HAP-1 (cell line): Measurements from ENCODE around the gene SLBP.

Source experiments
- DNase-seq, 2 experiments: peaks; one replicate each; pipeline ENCODE4 v3.0.0-alpha.2; 2016 to 2020; ENCODE audit warnings: low spot score in 2 of 2
- H3K27me3 ChIP-seq: fragments of 250-450 bp; sonication (Bioruptor Pico); 2 replicates; pipeline ENCODE4 v1.5.1; 2020; ENCODE audit warnings: low read depth, mild to moderate bottlenecking, moderate library complexity
- H3K36me3 ChIP-seq: fragments of 250-450 bp; sonication (Bioruptor Pico); replicated peaks from 2 replicates; pipeline ENCODE4 v1.5.1; 2020; ENCODE audit warnings: mild to moderate bottlenecking
- H3K4me1 ChIP-seq: fragments of 250-450 bp; sonication (Bioruptor Pico); 2 replicates; pipeline ENCODE4 v1.5.1; 2020; ENCODE audit warnings: mild to moderate bottlenecking
- H3K4me3 ChIP-seq: fragments of 250-450 bp; sonication (Bioruptor Pico); 2 replicates; pipeline ENCODE4 v1.5.1; 2020; ENCODE audit warnings: mild to moderate bottlenecking, moderate library complexity
- H3K9me3 ChIP-seq: fragments of 250-450 bp; sonication (Bioruptor Pico); 2 replicates; pipeline ENCODE4 v1.5.1; 2020; ENCODE audit warnings: mild to moderate bottlenecking, moderate library complexity
- in situ Hi-C: fragments of 300-500 bp; cut with MboI; formaldehyde crosslinking; loops from 3 replicates; pipeline ENCODE4 v1.14.3; 2020; ENCODE audit warnings: low sequenced_read_pairs, inconsistent platforms, mixed read lengths

SLBP gene

DNA sequence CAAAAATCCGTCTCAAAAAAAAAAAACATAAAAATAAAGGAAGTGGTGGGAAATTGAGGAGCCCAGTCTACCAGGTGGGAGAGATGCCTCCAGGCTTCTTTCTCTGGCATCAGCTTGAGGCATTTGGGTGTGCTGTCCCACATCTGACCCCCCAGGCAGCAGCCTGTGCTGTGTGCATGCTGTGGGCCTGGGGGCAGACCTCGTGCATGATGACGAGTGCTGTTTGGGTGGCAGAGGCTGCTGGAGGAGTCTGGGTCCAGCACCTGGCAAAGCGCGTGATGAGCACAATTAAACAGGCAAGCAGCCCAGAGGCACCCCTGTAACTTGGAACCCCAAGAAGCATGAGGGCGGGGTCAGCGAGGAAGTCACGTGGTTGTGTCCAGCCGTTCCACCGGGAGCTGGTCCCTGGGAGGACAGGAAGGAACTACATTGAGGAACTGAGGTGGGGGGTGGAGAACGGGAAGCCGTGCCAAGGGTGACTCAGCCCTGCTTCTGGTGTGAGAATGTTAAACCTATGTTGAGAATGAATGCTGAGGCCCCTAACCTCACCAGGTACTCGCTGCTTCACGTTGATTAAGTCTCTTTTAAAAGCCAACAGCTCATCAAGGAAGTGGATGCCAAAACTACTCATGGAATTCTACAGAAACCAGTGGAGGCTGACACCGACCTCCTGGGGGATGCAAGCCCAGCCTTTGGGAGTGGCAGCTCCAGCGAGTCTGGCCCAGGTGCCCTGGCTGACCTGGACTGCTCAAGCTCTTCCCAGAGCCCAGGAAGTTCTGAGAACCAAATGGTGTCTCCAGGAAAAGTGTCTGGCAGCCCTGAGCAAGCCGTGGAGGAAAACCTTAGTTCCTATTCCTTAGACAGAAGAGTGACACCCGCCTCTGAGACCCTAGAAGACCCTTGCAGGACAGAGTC is 15.3 kb upstream of the SLBP start:
- Histone ChIP-seq H3K4me1 (peaks cover 4% of the 10 kb centered on the region; the same call in 1 of the 2 replicates), H3K27me3 (no peaks in the 10 kb centered on the region), H3K9me3 (no peaks in the 10 kb centered on the region), H3K36me3 (peaks cover 92% of the 10 kb centered on the region), H3K4me3 (no peak overlapping the region)
- no peak for DNase-seq
- in situ Hi-C loops = no loop called here

DNA sequence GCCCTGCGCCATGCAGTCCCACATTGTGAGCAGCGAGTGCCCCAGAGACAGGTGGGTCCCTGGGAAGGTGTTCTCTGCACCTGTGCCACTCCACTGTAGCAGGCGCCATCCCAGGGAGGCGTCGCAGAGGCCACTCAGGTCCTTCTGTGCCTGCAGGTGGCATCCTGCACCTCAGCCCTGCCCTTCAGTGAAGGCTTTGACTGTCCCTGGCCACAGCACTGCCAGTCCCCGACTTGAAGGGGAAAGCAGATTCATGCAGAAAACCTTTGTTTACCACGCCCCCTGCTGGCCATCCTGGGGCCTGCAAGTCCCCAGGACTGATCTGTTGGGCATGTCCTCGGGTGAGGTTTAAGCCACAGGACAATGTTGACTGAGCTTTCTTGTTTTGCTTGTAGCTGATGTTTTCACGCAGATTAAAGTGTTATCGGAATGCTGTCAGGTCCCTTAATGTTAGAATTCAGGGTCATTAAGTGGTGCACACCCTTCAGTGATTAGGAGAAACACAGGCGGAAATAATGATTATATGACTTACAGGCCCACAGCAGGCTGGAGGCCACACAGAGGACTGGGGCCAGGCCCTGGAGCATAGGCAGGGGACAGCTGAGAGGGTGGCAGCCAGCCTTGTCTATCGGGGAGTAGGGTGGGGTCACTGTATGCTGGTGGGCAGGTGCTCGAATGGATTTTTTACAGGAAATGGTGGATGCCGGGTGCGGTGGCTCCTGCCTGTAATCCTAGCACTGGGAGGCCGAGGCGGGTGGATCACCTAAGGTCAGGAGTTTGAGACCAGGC is 14.2 kb upstream of the SLBP start:
- in situ Hi-C loops = no loop called here
- H3K4me1 ChIP-seq = peaks cover 4% of the 10 kb centered on the region; the same call in 1 of the 2 replicates
- H3K36me3 ChIP-seq = peaks cover 95% of the 10 kb centered on the region

DNA sequence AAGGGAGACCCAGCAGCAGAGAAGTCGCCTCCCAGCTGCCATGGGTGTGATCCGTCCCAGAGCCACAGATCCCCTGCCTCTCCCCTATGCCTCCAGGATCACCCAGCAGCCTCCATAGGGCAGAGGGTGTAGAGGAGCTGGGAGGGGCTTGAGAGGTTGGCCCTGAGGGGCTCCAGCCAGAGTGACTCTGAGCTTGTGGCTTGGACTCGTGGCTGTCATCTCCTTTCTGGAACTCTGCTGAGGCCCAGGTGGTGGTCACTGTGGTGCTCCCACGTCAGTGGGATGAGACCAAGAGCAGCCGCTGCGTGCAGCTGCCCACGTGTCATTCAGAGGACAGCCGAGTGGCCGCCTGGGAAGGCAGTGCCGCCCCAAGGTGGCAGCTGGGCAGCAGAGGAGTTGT is 13.4 kb upstream of the SLBP start:
- H3K4me3 ChIP-seq = no peak overlapping the region
- peaks cover 86% of the 10 kb centered on the region for H3K36me3 ChIP-seq
- in situ Hi-C loops = no loop called here
- DNase-seq = no peak
- H3K27me3 ChIP-seq = no peaks in the 10 kb centered on the region
- H3K9me3 ChIP-seq = no peaks in the 10 kb centered on the region
- peaks cover 4% of the 10 kb centered on the region; the same call in 1 of the 2 replicates for H3K4me1 ChIP-seq

More for the DNA sequence above, 14.2 kb upstream of the SLBP start:
- DNase-seq = peak; percentile 64 to 94
- Histone ChIP-seq H3K9me3 (no peaks in the 10 kb centered on the region), H3K27me3 (no peaks in the 10 kb centered on the region), H3K4me3 (no peak overlapping the region)

DNA sequence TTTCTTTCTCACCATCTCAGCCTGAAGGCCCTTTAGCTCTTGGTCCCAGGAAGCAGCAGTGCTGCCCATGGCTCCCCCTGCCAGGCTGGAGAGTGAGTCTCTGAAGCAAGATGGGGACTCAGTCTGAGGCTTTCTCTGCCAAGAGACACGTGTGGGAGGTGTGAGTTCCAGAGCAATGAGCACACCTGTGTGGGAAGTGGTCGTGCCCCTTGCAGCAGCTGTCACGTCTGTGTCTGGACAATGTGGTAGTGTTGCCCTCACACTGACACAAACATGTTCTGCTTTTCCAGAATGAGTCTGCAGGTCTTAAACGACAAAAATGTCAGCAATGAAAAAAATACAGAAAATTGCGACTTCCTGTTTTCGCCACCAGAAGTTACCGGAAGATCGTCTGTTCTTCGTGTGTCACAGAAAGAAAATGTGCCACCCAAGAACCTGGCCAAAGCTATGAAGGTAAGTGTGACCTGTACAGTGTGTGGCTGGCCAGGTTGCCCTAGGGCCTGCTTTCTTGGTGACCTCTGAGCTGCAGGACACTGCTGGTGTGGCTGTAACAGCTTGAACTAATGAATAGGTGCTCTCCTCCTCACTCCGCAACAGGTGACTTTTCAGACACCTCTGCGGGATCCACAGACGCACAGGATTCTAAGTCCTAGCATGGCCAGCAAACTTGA is 11.1 kb upstream of the SLBP start:
- in situ Hi-C loops = no loop called here
- Histone ChIP-seq H3K36me3 (peaks cover 70% of the 10 kb centered on the region), H3K4me1 (peaks cover 6% of the 10 kb centered on the region), H3K9me3 (no peaks in the 10 kb centered on the region), H3K27me3 (no peaks in the 10 kb centered on the region), H3K4me3 (peak overlapping the region; percentile 89)
- DNase-seq = no peak

DNA sequence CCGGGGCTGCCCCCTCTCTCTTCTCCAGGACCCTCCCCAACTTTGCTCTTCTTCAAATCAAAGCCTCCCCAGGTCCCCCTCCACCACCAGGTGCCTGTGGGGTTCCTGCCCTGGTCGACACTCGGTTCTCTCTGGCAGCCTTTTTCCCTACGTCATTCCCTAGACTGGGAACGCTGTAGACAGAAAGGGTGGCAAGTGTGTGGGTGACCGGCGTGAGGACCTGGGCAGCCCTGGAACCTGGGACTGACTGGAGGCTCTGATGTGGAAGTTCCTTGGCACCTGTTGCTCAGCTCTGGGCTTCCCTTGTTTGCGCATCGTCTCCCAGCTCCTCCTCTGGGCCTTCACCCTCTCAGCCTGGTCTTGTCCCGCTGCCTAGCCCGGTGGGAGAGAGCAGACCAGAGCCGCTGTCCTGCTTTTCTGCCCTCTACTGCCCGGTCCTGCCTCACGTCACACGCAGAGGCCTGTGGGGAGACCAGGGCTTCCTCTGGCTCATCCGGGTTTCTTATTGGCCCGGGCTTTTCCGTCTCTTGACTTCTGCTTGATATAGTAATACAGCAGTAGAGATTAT is 10.5 kb upstream of the SLBP start:
- in situ Hi-C loops = no loop called here
- Histone ChIP-seq H3K4me3 (peak overlapping the region; percentile 89), H3K36me3 (peaks cover 70% of the 10 kb centered on the region), H3K9me3 (no peaks in the 10 kb centered on the region), H3K4me1 (peaks cover 6% of the 10 kb centered on the region), H3K27me3 (no peaks in the 10 kb centered on the region)
- DNase-seq = no peak

DNA sequence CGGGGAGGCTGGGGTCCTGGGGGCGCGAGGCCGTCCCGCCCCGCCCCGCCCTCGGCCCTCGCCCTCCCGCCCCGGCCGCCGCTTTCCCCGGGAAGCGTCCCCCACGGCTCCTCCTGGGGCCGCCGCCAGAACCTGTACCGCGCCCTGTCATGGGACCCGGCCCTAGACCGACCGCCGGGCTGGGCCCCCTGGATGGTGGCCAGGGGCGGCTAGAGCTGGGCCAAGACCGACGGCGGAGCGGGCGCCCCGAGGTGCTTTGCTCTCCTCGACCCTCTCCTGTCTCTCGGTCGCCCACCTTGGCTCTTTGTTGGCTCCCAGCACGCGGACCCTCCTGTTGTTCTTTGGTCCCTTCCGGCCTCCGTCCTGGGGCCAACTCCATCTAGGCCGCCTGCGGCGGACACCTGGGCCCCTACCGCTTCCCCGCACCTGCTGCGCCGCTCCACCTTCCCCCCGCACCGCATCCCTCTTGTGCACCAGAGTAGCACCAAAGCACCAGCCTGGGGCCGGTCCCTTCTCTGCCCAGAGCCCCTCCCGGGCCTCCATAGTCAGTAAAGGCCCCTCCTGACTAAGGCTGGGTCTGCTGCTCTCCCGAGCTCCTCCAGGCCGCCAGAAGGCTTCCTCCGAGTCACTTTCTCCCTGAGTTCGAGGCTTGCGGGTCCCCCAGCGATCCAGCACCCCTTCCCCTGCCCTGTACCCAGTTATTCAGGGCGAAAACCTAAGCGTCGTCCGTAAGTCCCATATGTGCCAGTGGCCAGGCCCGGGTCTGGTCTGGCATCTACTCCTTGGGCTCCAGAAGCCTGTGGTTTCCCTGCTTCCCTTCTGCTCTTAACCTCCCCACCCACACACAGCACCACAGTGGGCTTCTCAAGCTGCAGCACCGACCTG is 9.8 kb upstream of the SLBP start:
- no peak for DNase-seq
- no peaks in the 10 kb centered on the region for H3K27me3 ChIP-seq
- peak overlapping the region; percentile 89 for H3K4me3 ChIP-seq
- H3K9me3 ChIP-seq = no peaks in the 10 kb centered on the region
- peaks cover 6% of the 10 kb centered on the region for H3K4me1 ChIP-seq
- in situ Hi-C loops = no loop called here
- peaks cover 65% of the 10 kb centered on the region for H3K36me3 ChIP-seq

DNA sequence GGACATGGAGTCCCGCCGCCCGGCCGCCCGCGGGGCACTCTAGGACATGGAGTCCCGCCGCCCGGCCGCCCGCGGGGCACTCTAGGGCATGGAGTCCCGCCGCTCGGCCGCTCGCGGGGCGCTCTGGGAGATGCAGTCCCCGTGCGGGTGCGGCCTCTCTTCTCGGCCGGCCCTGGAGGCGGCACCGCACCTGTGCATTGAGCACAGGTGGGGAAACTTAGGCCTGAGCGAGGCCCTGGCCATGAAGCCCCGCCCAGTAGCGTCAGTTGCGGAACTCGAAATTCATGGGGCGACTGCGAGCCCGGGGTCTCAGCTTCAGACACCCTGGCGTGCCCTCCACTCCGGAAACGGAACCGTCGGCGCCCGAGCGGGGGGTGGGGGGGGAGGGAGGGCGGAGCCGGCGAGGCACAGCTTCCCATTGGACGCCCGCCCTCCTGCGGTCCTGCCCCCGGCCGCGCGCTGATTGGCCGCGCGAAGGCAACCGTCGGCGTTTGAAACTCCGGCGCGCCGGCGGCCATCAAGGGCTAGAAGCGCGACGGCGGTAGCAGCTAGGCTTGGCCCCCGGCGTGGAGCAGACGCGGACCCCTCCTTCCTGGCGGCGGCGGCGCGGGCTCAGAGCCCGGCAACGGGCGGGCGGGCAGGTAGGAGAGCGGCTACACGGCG is 9.0 kb upstream of the SLBP start, which contains the start of the genes TACC3 and TMEM129:
Gene TACC3, plus strand, starts transcription at position 519 of the 663 bp plus-strand sequence. CDS start 1,901 bp downstream, outside the sequence.
Gene TMEM129, minus strand, starts transcription at position 321 of the 663 bp plus-strand sequence. CDS start 486 bp downstream, outside the sequence.
- no peaks in the 10 kb centered on the region for H3K9me3 ChIP-seq
- H3K27me3 ChIP-seq = no peaks in the 10 kb centered on the region
- peaks cover 63% of the 10 kb centered on the region for H3K36me3 ChIP-seq
- peak within 1 kb of the TSS; percentile 89 for H3K4me3 ChIP-seq
- in situ Hi-C loops = no loop called here
- peak; percentile 89 to 96 for DNase-seq
- peaks cover 6% of the 10 kb centered on the region for H3K4me1 ChIP-seq

DNA sequence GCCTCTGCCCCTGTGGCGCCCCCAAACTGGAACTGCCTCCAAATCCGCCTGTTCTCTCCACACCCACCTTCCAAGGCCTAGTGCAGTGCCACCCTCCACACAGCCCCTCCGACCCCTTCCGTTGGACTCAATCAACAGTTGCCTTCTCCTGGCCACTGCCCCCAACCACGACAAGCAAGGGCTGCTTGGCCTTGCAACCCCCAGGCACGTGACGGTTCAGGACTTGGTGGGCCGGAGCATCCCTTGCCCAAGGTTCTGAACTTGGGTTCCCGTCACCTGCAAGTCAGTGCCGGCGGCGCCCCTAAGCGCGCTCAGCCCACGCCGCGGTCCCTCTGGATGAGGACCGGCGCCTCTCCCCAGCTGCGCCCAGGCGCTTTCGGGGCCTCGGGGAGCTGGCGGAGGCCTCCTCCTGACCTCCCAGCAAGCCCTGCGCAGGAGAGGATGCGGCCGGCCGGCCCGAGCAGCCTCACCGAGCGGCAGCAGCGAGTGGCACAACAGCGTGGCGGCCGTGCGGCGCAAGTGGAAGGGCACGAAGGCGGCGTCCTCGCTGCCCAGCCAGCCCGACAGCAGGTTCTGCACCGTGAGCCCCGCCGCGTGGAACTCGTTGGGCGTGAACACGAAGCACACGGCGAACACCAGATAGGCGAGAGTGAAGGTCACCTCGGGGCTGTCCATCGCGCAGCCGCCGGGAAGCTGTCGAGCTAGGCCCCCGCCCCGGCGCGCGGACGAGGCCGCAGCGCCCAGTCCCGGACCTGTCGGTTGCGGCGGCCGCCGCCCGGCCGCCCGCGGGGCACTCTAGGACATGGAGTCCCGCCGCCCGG is 8.3 kb upstream of the SLBP start:
- Histone ChIP-seq H3K36me3 (peaks cover 58% of the 10 kb centered on the region), H3K9me3 (no peaks in the 10 kb centered on the region), H3K4me1 (peaks cover 6% of the 10 kb centered on the region), H3K27me3 (no peaks in the 10 kb centered on the region), H3K4me3 (peak overlapping the region; percentile 89)
- in situ Hi-C loops = no loop called here
- peak in 1 of 2 experiments; percentile 52 for DNase-seq

DNA sequence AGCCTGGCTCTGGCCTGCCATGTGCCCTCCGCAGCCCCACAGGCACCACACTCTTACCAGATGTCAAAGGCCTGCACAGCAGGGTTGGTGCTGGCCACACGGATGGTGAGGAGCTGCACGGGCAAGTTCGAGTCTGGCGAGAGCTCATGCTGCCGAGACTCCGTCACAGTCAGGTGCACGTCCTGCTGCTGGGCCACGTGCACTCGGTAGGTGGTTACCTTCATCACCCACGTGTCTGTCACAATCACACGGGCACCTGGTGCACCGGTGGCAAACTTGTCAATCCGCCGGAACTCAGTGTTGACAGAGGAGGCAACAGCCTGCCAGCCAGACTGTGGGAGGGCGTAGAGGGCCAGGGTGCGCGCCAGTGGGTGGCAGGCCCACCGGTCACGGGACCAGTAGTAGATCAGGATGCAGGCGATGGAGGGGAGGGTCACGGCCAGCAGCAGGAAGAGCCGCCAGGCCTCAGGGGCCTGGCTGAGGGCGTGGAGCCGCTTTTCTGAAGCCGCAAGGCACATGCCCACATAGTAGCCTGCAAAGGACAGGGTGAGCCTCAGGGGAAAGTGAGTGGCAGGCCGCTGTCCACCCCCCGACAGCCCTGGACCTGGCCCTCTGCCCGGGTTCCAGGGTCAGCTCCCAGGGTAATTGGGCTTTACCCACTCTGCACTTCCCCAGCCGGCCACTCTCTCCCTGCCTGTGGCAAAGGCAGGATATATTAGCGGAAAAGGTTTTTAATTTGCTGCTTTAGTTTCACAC is 6.2 kb upstream of the SLBP start:
- H3K4me3 ChIP-seq = no peak overlapping the region
- no peaks in the 10 kb centered on the region for H3K9me3 ChIP-seq
- no peaks in the 10 kb centered on the region for H3K27me3 ChIP-seq
- H3K36me3 ChIP-seq = peaks cover 43% of the 10 kb centered on the region
- DNase-seq = no peak
- H3K4me1 ChIP-seq = peaks cover 12% of the 10 kb centered on the region
- in situ Hi-C loops = no loop called here

DNA sequence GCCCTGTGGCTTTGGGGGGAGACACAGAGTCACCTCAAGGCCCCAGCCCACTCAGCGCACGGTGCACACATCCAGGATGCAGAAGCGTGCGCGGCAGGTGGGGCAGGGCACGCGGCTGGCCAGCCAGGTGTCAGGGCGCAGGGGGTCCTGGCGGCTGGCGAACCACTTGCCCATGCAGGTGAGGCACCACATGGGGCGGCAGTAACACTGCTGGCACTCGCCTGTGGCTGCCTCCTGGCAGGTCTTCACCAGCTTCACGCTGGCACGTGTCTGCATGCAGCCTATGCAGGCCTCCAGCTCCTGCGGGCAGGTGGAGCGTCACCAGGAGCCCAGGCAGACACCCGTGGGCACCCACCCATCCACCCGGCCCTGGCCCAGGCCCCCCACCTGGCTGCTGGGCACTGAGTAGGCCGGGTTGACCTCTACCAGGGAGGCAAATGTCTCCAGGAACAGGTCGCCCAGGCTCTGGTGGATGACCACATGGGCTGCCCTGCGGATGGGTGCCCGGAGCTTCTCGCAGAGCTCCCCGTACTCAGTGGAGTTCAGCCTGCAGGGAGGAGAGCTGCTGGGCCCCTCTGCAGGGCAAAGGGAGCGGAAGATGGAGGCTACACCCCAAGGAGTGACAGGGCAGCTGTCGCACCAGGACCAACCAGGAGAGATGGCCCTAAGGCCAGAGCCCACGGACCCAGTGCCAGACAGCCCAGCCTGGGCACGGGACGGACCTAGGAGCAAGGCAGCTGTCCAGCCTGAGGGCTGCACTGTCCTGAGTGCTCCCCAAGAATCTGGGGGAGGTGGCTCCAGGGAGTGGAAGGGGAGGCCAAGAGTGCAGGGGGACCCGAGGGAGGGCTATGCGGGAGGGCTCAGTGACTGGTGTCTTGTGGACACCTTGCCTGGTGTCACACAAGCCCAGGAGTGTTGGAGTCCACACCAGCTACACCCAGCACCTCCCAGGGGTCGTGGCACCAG is 5.3 kb upstream of the SLBP start:
- in situ Hi-C loops = no loop called here
- H3K4me3 ChIP-seq = no peak overlapping the region
- no peaks in the 10 kb centered on the region for H3K9me3 ChIP-seq
- peaks cover 9% of the 10 kb centered on the region for H3K4me1 ChIP-seq
- DNase-seq = no peak
- peaks cover 34% of the 10 kb centered on the region for H3K36me3 ChIP-seq
- no peaks in the 10 kb centered on the region for H3K27me3 ChIP-seq
